OCI-M2 (cell line): ENCODE measurements around the gene LRRC27.

Source experiments
- DNase-seq: peaks from one replicate; lab custom pipeline; 2025; ENCODE audit not compliant: unreplicated experiment; lab: John Stamatoyannopoulos, UW

The LRRC27 gene

GRCh38 chr10:132300582-132300981, 31.4 kb upstream of the LRRC27 start:
- DNase-seq, result no peak

GRCh38 chr10:132301371-132302330, 30.3 kb upstream of the LRRC27 start:
- DNase-seq, result no peak

- no peak for DNase-seq
These were observed 29.3 kb upstream of the LRRC27 start for GRCh38 chr10:132302421-132303310.

- no peak for DNase-seq
These were observed 28.5 kb upstream of the LRRC27 start for GRCh38 chr10:132303361-132304115.

GRCh38 chr10:132304756-132305509, 27.1 kb upstream of the LRRC27 start:
- no peak for DNase-seq

GRCh38 chr10:132305654-132306342, 26.2 kb upstream of the LRRC27 start:
- no peak for DNase-seq

GRCh38 chr10:132306343-132306685, 25.7 kb upstream of the LRRC27 start:
- DNase-seq, result no peak

GRCh38 chr10:132306864-132307751, 24.9 kb upstream of the LRRC27 start:
- DNase-seq, result no peak

GRCh38 chr10:132307823-132308586, 24.0 kb upstream of the LRRC27 start, which contains the start of gene STK32C:
STK32C (minus strand) TSS chr10:132307950; CDS start chr10:132307833, 117 bp downstream.
- no peak for DNase-seq

GRCh38 chr10:132308587-132309470, 23.2 kb upstream of the LRRC27 start:
- no peak for DNase-seq

GRCh38 chr10:132309471-132309865, 22.5 kb upstream of the LRRC27 start:
- DNase-seq, result no peak

- DNase-seq, result no peak
These were observed 22.0 kb upstream of the LRRC27 start for GRCh38 chr10:132309879-132310591.

- no peak for DNase-seq
These were observed 21.2 kb upstream of the LRRC27 start for GRCh38 chr10:132310701-132311337.

GRCh38 chr10:132311338-132311939, 20.6 kb upstream of the LRRC27 start:
- no peak for DNase-seq

- DNase-seq, result no peak
These were observed 18.7 kb upstream of the LRRC27 start for GRCh38 chr10:132313305-132313704.
